Stimulated activated CD4-positive, alpha-beta T cell treated with anti-CD3 and anti-CD28 coated beads, Interleukin-4, amount 100 ng/mL, for 4 hours (primary cell): ENCODE measurements around the gene BCCIP.

Experiments used
- DNase-seq, 2 experiments: peaks; one replicate each; pipeline ENCODE4 v3.0.0-alpha.2; 2020

The BCCIP gene

DNA sequence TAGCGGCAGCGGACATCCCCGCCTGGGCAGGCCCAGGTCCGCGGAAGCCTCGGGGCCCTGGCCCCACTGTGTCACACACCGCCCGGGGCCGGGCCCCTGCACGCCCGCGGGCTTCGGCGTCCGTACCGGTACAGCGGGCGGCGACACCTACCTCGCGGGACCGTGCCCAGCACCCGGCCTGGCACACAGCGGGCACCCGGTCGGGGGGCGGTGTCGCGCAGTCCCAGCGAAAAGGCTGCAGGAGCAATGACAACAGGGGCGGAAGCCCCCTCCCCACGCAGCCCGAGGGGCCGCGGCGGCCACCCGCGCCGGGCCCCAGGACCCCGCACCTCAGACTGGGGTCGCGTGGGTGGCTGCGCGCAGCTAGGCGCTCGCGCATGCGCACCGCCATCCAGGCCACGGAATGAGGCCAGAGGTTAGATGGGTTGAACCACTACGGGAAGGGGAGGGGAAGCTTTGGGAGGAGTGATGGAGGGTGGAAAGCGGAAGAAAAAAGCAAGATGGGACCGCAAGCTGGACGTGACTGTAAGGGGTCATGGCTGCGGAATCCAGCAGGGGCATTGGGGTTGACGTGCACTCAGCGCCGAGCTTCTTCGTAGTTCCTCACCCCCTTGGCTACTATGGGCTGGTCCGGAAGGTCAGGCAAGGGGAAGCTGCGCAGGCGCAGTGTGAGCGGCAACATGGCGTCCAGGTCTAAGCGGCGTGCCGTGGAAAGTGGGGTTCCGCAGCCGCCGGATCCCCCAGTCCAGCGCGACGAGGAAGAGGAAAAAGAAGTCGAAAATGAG is at the start of gene BCCIP, which contains the start of gene UROS:
BCCIP (plus strand) TSS at position 669 of the 785 bp plus-strand sequence; CDS start at position 681, 12 bp downstream.
UROS (minus strand) TSS at position 381 of the 785 bp plus-strand sequence. CDS start 6,759 bp downstream, outside the sequence.
- peak; percentile 88 for DNase-seq

DNA sequence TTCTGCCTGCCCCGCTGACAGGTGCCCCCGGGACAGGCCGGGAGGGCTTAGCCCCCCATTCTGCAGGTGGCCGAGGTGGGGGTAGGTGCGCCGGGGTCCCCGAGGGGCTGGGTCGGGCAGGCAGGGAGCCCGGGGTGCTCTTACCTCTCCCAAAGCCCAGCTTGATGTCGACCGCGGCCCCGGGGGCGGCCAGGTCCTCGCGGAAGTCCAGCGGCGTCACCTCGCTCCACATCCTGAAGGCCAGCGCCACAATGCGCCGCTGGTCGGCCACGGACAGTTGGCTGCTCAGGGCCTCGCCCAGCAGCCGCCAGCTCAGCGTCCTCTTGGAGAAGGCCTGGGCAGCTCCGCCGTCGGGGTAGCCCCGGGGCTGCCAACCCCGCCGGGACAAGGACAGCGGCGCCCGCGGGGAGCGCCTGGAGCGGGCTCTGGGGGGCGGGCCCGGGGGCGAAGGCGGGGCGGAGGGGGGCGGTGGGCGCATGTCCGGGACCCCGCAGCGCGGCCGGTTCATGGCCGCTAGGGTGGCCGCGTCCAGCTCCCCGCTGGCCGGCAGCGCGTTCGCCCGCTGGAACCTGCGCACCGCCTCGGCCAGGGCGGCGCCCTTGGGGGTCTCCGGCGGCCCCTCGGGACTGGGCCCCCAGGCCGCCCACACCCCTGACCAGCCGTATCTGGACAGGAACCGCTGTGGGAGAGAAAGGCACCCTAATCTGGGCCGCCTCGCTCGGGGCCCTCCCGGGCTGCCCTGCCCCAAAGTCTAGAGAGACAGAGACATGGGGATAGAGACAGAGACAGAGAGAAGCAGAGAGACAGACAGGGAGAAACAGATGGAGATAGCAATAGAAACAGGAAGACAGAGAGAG is 49.4 kb upstream of the BCCIP start:
- no peak for DNase-seq

DNA sequence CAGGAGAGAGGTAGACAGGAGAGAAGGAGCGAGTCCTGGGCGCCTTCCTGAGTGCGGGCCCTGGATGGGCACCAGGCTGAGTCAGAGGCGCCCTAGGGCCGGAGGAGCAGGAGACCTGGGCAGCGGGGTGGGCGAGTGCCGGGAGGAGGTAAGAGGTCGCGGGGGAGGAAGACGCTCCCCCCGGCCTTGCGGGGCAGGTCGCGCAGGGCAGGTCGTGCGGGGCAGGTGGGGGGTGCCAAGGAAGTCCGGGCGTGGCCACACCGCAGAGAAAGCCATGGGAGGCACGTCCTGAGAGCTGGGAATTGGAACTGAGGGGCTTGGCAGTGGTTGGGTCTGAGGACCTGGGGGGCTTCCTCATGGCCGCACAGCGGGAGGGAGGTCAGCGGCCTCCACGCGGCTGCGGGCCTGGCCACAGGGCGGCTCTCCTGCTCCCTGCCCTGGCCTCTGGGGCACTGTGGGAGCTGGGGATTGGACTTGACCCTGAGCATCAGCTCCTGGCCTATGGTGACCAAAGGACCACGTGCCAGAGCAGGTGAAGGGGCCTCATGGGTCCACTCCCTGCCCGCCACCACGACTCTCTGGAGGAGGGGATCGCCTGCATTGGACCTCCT is 48.7 kb upstream of the BCCIP start:
- no peak for DNase-seq

DNA sequence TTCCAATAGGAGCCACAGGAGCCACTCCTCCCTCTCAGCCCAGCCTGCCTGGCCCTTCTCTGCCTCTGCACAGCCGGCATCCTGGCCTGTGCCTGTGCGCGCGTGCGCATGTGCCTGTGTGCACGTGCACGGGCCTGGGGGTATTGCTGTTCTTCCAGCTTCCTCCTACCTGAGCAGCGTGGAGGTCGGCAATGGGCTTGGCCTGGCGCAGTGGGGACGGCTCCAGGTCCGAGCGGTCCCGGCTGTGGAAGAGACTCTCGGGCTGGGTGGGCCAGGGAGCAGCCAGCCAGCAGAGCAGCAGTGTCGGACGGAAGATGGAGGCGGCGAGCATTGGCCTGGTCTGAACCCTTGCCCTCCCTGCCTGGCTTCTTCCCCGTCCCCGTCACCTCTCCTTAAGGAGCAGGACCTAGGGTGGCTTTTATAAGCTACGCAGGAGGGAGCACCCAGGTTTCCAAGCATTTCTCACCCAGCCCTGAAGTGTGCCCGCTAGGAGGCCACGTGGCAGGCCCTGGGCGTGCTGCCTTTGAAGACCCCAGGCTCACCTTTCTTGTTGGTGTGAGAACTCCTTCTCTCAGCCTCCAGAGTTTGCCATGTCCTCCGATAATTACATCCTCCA is 47.7 kb upstream of the BCCIP start, which contains the start of gene MMP21:
MMP21 (minus strand) TSS at position 331 of the 616 bp plus-strand sequence; CDS start at position 331, 0 bp downstream.
- DNase-seq = no peak

DNA sequence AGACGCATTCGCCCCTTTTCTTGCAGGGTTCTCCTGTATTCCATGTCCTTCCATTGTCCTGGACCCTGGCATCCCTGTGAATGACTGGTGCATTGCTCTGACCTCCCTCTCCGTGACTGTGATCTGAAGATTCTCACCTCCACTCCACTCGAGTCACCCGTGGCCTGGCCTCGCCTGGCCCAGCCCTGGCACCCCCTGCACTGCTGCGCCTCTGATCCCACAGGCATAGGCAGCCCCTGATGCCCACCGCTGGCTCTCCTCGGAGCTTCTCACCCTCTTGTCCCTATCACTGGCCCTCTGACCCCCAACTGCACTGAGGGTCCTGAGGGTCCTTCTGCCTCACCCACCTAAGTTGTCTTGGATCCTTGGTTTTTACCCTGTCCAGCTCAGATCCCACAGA is 45.5 kb upstream of the BCCIP start:
- no peak for DNase-seq

DNA sequence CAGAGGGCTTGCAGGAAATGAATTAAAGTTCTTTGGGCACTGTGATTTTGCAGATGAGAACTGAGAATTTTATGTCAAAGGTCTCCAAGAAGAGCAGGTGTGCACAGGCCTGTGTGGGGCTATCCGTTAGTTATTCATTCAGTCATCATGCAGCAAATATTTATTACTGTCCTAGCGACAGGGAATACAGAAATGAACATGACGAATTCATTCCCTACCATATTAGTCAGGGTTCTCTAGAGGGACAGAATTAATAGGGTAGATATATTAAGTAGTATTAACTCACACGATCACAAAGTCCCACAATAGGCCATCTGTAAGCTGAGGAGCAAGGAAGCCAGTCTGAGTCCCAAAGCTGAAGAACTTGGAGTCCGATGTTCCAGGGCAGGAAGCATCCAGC is 44.8 kb upstream of the BCCIP start:
- no peak for DNase-seq

DNA sequence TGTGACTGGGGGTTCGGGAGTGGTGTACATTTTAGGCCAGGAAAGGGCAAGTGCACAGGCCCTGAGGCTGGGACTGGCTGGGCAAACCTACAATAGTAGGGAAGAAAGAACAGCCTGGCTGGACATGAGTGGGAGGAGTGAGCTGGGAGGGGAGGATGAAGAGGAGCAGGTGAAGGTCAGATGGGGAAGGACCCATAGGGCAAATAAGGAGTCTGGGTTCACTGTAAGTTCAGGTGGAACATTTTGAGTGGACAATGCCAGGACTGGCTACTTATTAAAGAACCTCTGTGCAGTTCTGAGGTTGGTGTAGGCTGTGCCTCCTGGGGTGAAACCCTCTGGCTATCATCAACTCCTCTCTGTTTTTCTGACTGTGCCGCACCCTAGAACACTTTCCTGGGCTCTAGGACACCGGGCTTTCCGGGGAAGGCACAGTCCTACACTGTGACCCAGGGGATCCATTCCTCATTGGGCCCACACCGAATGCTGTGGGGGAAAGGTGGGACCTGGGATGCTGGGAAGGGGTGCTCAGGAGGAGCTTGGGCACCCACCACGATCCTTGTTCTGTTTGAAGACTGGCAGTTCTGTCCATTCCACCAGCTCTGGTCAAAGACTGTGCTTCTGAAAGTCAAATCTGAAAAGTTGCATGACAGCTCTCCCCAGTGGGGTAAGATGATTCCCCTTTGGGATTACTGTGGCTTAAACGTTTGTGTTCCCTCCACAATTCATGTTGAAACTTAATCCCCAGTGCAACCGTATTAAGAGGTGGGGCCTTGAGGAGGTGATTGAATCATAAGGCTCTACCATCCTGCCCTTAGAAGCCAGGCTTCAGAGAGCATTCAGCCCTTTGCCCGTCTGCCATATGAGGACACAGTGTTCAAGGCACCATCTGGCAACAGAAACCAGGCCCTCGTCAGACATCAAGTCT is 43.7 kb upstream of the BCCIP start:
- no peak for DNase-seq

DNA sequence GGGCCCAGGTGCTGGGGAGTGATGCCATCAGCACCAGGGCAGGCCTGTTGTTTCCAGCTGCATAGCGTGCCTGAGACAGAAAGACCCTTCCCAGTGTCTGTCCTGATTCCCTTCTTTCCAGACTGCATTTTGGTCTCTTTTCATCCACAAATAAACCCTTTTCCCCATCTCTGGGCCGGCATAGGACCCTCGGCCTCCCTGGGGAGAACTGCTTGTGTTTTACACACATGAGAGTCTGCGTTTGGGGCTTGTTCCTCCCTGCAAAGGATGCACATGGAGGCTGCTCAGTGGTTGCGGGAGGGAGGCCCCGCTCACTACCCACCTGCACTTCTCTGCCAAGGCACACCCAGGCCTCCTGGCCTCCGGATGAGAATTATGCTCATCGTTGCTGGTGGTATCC is 42.0 kb upstream of the BCCIP start:
- no peak for DNase-seq

DNA sequence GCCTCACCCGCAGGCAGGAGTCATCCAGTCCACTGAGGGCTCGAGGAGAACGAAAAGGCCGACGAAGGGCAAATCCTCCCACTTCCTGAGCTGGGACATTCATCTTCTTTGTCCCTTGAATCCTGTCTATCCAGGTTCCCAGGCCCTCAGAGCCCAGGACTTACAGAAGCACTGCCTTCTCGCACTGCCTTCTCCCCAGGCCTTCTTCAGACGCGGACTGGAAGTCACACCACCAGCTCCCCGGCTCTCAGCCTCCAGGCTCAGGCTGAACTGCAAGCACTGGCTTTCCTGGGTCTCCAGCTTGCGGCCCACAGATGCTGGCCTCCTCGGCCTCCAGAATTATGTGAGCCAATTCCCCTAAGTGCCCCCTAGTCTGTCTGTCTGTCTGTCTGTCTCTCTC is 41.3 kb upstream of the BCCIP start:
- DNase-seq = no peak

DNA sequence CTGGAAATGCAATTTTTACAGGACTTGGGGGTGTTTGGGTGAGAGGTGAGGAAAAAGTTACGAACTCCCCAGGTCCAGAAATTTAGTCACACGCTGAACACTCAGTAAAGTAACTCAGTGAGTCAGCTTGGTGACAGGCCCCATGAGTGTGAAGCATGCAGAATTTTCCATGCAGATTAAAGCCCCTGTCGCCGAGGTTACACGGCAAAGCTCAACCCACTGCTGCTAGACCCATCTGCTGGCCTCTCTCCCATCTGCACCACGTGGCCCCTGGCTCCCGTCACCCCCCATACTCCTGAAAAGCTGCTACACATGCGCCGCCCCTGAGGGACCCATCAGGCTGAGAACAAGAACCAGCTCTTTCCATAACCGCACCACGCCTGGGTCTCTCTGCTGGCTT is 40.7 kb upstream of the BCCIP start:
- no peak for DNase-seq

DNA sequence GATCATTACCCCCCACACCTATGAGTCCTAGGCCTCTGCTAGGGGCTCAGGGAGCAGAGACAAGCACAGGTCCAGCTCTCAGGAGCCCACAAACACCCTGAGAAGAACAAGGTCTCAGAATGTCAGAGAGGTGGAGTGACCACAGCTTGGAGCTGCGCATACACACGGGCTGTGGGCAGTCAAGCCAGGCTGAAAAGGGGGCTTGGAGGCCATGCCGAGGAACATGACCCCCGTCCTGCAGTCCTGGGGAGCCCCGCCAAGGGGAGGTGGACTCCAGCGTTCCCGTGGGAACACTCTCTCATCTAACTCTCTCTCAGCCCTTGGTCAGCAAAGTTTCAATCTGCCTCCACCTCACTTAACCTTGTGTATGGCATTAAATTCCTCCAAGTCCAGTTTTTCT is 39.9 kb upstream of the BCCIP start:
- DNase-seq = no peak

DNA sequence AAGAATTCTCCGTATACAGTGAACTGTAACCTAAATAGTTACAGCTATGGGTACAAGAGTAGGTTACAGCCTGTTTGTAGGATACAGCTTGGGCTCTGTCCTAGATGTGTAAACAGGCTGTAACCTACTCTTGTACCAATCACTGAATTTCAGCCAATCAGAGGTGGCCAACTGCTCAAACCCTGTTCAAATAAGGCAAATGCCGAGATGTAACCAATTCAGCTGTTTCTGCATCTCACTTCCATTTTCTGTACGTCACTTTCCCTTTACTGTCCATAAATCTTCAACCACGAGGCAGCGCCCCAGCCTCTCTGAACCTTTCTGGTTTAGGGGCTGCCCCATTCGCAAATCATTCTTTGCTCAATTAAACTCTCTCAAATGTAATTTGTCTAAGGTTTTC is 39.4 kb upstream of the BCCIP start:
- no peak for DNase-seq

DNA sequence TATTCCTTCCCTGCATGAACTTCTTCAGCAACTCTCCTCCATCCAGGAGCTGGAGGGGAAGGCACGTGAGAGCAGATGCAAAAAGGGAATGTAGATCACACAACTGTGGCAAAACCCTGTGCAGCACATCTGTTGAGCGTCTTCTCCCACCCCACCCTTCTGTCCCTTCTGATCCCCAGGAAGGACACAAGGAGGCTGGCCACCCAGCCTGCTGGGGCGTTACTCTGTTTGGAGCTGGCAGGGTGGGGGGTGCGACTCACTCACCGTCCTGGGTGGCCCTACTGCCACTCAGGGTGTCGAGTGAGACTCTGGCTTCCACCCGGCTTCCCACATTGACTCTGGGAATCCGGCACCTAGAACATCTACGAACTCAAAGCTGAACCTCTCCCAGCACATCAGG is 37.6 kb upstream of the BCCIP start:
- DNase-seq = no peak

DNA sequence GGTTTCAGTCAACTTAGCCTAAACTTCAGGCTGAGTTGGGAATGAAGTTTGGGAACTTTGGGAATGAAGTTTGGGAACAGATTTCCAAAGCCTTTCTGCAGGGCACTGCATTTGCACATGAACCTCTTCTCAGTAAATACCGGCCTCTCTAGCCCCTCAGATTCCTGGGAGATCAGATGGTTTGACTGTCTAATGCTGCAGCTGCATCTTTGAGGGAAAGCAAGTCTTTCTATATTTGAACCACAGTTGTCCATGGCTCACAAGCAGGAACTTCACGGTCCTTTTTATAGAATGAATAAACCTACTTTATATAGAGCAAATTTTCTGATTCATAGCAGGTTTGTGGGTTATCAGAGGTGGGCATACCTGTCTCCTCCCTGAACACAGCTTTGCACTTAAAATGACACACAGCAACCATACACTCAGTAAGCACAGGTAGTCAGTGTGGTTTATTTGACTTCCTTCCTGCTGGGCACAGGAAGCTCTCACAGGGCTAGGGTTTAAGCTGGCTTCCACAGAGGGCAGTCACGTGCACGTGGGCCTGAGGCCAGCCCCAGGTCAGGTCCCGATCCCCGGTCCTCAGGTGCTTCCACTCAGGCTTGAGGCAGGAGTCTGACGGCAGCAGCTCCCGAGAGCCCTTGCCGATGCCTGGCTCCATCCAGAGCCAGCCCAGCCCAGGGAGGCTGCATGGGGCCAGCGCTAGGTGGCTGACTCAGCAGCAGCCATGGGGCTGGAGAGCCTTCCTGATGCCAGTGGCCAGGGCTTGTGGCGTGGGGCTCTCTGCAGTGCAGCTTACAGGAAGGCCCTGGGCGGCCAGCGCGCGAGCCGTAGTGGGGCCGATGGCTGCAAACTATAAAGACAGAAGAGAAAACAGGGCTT is 35.0 kb upstream of the BCCIP start:
- DNase-seq = no peak

DNA sequence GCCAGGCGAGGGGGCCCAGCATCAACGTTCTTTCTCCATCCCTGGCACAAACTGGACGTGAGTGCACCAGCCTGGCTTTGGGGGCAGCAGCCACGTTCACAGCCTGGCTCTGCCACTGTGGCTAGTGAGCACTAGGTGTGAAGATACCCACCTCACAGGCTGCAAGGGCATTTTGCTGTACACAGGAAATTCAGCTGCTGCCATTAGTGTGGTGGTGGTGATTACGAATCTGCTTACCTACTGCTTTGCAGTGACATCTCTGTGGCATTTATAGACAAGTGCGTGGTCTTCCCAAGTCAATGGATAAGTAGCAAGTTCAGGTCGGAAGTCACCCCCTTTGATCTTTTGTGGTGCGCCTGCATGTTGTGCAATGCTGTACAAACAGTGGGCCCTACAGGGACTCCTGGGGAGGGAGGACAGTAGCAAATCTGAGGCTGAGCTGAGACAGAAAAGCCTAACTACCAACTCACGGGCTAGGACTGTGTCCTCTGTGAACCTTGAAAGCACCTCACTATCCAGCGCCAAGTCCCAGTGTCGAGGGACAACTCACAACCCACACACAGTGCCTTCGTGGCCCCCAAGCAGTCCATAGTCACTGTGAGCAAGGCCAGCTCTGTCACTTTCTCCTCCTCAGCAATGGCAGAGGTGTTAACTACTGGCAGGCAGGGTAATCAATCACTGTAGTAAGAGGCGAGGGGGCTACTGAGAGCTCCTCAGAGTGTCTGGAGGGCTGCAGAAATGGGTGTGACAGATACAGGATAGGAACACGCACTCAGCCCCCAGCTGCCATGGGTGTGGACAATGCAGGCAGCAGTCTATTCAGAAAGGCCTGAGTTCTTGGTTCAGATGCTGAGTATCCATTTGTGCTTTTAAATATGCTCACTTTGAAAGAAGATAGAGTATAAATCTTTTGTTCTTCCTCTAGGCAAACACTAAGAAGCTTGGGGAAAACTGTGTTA is 30.7 kb upstream of the BCCIP start:
- no peak for DNase-seq

DNA sequence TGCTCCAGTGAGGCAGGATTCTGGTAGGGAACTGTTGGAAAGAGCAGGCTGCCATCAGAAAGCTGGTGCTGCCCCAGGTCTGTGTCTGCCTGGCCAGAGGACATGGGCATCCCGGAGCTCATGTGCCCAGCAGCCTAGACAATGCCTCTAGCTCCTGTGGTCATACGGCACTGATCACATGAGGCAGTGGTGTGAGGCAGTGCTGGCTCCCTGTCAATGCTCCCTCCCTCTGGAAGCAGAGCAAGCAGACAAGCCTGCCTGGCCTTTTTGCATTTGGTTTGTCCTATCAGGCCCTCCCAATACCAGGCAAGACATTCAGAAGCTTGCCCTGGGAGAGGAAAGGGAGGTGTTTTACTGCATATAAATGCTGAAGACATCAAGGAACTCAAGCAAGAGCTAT is 28.2 kb upstream of the BCCIP start:
- no peak for DNase-seq

DNA sequence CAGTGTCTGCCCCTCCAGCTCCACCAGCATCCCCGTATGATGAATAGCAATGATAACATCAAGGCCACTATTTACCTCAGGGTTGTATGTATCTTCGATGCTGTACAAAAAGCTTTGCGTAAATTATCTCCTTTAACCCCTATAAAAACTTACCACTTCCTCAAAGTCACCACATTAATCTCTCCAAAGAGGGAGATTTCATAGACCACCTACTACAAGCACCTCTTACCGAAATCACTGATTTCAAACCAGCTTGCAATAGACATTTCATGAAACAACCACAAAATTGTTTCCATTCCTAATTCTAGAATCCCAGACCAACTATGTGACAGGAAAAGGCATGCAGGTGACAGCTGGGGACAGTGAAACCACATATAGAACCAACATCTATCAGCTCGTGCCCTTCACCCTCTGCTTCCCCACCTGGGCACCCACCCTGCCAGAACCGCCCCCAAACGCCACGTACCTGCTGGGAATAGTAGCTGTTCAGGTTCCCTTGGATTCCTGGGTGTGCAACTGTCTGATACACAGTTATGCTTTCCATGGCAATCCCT is 27.6 kb upstream of the BCCIP start:
- DNase-seq = no peak

DNA sequence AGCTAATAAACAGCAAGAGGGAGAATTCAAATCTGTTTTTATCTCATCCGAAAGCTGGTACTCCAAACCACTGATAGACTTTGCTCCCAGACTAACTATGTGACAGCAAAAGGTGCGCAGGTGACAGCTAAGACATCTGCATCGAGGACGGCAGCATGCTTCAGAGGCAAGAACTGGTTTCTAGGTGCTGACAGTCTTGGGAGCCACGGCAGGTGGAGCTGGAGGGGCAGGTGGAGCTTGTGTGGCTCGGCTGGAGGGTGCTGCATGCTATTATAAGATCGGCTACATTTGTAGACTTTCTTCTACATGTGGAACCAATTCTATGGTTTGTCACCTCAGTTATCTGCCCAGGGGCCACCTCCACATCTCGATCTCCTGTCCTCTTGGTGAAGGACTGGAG is 25.9 kb upstream of the BCCIP start:
- DNase-seq = no peak

DNA sequence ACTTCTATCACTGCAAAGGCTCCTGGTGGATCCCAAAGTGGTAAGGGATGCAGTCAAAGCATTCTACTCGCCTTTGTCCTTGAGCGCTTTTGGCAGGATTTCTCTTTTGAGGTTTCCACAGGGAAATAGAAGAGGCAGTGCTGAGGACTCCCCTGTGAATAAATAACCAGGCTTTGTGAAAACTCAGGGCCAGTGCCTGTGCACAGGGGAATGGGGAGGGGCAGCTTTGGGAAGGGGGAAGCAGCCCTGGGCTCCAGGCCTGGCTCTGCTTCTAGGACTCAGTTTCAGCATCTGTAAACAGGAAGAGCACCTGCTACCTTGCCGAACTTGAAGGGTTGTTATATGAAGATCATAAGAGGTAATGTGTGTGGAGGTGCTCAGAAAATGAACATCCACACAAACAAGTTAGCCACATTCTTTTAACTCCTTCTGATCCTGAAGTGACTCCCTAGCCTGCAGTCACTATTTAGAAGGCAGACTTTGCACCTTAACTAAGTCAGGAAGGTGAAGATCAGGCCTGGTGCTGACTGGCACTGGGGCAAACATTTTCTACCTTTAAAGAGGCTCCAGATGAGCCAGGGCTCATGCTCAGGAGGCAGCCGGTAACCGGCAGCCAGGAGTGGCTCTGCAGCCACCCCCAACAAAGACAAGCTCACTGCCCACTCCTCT is 25.2 kb upstream of the BCCIP start:
- no peak for DNase-seq
